ENCODE measurements around the gene SLIT3. TPM values are rescaled to one million over a fixed set of nuclear protein-coding genes. Genes with fewer than 3 reads are reported as not detected.

The SLIT3 gene
- total RNA-seq, 1 experiment from 2014 or later, result 0.92 TPM

DNA sequence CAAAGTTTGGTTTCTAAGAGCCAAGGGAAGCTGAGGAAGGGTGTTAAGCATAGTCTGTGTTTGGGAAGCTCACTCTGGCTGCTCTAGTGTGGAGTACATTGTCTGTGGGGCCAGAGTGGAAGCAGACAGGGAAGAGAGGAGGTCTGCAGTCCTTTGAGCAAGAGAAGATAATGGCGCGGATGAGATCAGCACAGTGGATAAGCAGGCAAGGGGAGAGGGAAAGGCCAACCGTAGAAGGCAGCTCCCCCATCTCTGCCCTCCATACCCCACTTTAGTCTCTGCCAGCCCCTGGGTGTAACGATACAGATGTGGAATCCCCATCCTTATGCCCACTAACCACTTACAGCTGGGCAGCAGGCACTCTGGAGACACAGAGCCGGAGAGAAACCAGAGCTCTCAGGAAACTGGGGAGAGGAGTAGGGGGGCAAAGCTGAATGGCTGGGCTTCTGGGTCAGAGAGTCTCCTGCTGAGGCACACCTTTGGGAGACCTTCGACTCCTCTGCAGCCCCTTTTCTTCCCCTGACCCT is 75.0 kb downstream of the SLIT3 start:
- Histone ChIP-seq H3K79me1 (ENCODE audit: insufficient read depth, low read depth, low read length, poor library complexity, severe bottlenecking) (no peaks in the 10 kb centered on the region), H2BK20ac (ENCODE audit: low read depth, low read length, poor library complexity, severe bottlenecking) (no peak overlapping the region), H2BK12ac (ENCODE audit: insufficient read length, low read depth, low read length) (no peak overlapping the region), H3K4ac (ENCODE audit: low read depth, low read length) (no peak overlapping the region), H3K4me2 (ENCODE audit: insufficient read depth, insufficient read length, low read length) (no peak overlapping the region), H4K5ac (ENCODE audit: insufficient read length, low read depth, low read length) (no peak overlapping the region), H4K91ac (ENCODE audit: insufficient read length, low read depth, low read length) (no peak overlapping the region), H3K27me3 (ENCODE audit: insufficient read depth, low read length) (peaks cover 23% of the 10 kb centered on the region; the same call in 1 of the 2 replicates), H3K23ac (ENCODE audit: insufficient read length, low read depth, low read length) (no peak overlapping the region), H3K9me3 (ENCODE audit: control insufficient read depth, low read depth, low read length) (no peaks in the 10 kb centered on the region), H2BK15ac (ENCODE audit: low read depth, low read length) (no peak overlapping the region), H4K8ac (replicated peaks; ENCODE audit: insufficient read length, low read depth, low read length) (no peak overlapping the region), H3T11ph (ENCODE audit: low read length) (no peak overlapping the region), H3K23me2 (ENCODE audit: insufficient read length, low read depth, low read length, poor library complexity, severe bottlenecking) (no peaks in the 10 kb centered on the region), H3K56ac (ENCODE audit: insufficient read length, low read depth, low read length) (no peak overlapping the region), H2AFZ (ENCODE audit: low read length) (no peak overlapping the region), H3K79me2 (ENCODE audit: insufficient read depth, low read length) (no peaks in the 10 kb centered on the region), H2BK120ac (ENCODE audit: low read depth, low read length, poor library complexity, severe bottlenecking) (no peak overlapping the region), H4K20me1 (ENCODE audit: control insufficient read depth, insufficient read depth, insufficient read length) (no peaks in the 10 kb centered on the region), H3K9ac (ENCODE audit: extremely low read depth, insufficient read length, low read length) (no peak overlapping the region), H3K18ac (ENCODE audit: insufficient read length, low read depth, low read length) (no peak overlapping the region), H3K27ac (ENCODE audit: insufficient read length, low read depth, low read length) (no peak overlapping the region), H2BK5ac (ENCODE audit: insufficient read length, low read length) (no peak overlapping the region), H3K14ac (ENCODE audit: insufficient read depth, low read length) (no peak overlapping the region), H3K4me1 (ENCODE audit: insufficient read depth, low read length) (no peaks in the 10 kb centered on the region), H2AK5ac (ENCODE audit: insufficient read length, low read length) (no peak overlapping the region)
- TF ChIP-seq, protein P1, sequence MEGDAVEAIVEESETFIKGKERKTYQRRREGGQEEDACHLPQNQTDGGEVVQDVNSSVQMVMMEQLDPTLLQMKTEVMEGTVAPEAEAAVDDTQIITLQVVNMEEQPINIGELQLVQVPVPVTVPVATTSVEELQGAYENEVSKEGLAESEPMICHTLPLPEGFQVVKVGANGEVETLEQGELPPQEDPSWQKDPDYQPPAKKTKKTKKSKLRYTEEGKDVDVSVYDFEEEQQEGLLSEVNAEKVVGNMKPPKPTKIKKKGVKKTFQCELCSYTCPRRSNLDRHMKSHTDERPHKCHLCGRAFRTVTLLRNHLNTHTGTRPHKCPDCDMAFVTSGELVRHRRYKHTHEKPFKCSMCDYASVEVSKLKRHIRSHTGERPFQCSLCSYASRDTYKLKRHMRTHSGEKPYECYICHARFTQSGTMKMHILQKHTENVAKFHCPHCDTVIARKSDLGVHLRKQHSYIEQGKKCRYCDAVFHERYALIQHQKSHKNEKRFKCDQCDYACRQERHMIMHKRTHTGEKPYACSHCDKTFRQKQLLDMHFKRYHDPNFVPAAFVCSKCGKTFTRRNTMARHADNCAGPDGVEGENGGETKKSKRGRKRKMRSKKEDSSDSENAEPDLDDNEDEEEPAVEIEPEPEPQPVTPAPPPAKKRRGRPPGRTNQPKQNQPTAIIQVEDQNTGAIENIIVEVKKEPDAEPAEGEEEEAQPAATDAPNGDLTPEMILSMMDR (conservative IDR thresholded peaks at IDR 0.05), result no peak
- no peaks in the 10 kb centered on the region for H3K4me1 Mint-ChIP-seq
- no peak for DNase-seq
- no peaks in the 10 kb centered on the region; a peak in 2 of 5 replicates for H3K9me3 Mint-ChIP-seq
- H3K4me3 Mint-ChIP-seq, result no peak overlapping the region
- no CpG with 5 or more reads among the region's 6 CpGs for WGBS (ENCODE audit: extremely low coverage, insufficient read length, low lambda C conversion rate)
- no peaks in the 10 kb centered on the region; a peak in 1 of 7 replicates for H3K36me3 Mint-ChIP-seq (ENCODE audit: insufficient read depth in 1 of 3, low read depth in 3 of 3)
- H3K27me3 Mint-ChIP-seq (ENCODE audit: low read depth), result peaks cover 99% of the 10 kb centered on the region
- no peak overlapping the region for H3K27ac Mint-ChIP-seq
